ENCODE results near the gene CDC40.
"Not testable (repeated sequence)": the region's sequence is repeated elsewhere in the genome, so short reads cannot be mapped to it uniquely, and the experiment has no call there.

The CDC40 gene

DNA sequence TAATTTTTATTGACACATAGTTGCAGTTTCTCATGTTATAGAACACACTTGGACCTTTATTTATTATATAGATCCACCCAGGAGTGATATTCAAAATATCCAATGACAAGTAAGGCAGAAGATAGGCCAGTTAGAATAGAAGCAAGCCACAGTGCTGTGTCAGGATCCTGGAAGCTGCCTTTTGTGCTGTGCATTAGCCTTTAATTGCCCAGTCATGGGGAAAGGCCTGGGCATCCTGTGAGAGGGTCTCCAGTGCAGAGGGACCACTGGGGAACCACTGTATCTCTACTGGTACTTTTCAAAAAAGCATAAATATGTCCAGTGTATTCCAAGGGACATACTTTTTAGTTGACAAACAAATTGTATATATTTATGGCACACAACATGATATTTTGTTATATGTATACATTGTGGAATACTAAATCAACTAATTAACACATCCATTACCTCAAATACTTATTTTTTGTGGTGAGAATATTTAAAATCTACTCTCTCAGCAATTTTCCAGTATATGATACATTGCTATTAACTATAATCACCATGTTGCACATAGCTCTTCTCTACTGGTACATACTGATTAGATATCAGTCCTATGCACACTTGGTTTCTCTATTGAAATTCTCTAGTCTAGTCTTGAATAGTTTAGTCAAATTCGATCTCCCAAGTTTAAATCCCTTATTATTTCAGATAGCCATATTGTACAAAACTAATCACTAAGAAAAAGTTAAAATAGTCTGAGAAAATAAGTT, 59.5 kb downstream of the CDC40 start:
- Histone ChIP-seq H3K9me3 (ENCODE audit: insufficient read depth, low read depth, low read length) (no peaks in the 10 kb centered on the region), H3K27me3 (ENCODE audit: insufficient read depth, low read length) (no peaks in the 10 kb centered on the region), H3K9ac (ENCODE audit: low read depth, low read length) (no peak overlapping the region), H3K4me3 (ENCODE audit: low read length) (no peak overlapping the region), H3K4me1 (ENCODE audit: insufficient read depth, low read length) (no peaks in the 10 kb centered on the region), H3K27ac (ENCODE audit: low read depth, low read length) (no peak overlapping the region), H3K36me3 (ENCODE audit: insufficient read depth, low read length) (no peaks in the 10 kb centered on the region)
- 71% methylated on average over 1 of the region's 1 CpG for WGBS

GRCh38 chr6:110244621-110245020, 64.4 kb downstream of the CDC40 start:
- not testable (repeated sequence) for H3K9ac ChIP-seq (ENCODE audit: low read depth, low read length); H3K9me3 ChIP-seq (ENCODE audit: insufficient read depth, low read depth, low read length); H3K4me1 ChIP-seq (ENCODE audit: insufficient read depth, low read length); H3K27ac ChIP-seq (ENCODE audit: low read depth, low read length); H3K36me3 ChIP-seq (ENCODE audit: insufficient read depth, low read length); H3K4me3 ChIP-seq (ENCODE audit: low read length); H3K27me3 ChIP-seq (ENCODE audit: insufficient read depth, low read length)
- WGBS, result 100% methylated on average over 2 of the region's 3 CpGs

- WGBS, result 75% methylated on average over 1 of the region's 3 CpGs
- Histone ChIP-seq H3K9me3 (ENCODE audit: insufficient read depth, low read depth, low read length) (no peaks in the 10 kb centered on the region), H3K27ac (ENCODE audit: low read depth, low read length) (no peak overlapping the region), H3K9ac (ENCODE audit: low read depth, low read length) (no peak overlapping the region), H3K27me3 (ENCODE audit: insufficient read depth, low read length) (no peaks in the 10 kb centered on the region), H3K4me1 (ENCODE audit: insufficient read depth, low read length) (no peaks in the 10 kb centered on the region), H3K36me3 (ENCODE audit: insufficient read depth, low read length) (no peaks in the 10 kb centered on the region), H3K4me3 (ENCODE audit: low read length) (no peak overlapping the region)
Observed at GRCh38 chr6:110246378-110246777, 66.2 kb downstream of the CDC40 start.

DNA sequence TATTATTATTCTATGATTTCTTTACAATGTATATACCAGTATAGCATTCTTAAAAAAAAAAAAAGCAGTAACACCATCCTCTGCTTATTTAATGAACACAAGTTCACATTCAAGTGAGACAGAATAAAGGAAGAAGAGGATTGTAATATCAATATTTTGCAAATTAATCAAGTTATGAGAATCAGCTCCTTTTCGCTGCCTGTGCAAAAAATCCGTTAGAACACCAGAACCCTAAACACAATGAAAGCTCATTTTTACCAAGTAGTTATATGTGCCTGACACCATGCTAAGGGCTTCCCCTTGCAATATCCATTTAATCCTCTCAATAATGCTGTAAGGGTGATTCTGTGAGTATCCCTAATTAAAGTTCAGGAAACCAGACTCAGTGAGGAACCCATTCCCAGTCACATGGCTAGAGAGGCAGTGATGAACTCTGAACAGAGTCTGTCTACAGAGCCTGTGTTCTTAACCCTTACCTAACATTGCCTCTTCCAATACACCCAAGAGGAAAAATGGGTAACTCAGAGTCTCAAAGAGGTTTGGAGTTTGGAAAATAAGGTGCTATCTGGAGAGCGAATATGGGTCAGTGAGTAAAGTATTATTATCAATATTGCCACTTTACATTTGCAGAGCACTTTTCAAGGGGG, 66.8 kb downstream of the CDC40 start:
- WGBS, result 95% methylated on average over 2 of the region's 3 CpGs
- Histone ChIP-seq H3K27ac (ENCODE audit: low read depth, low read length) (no peak overlapping the region), H3K4me1 (ENCODE audit: insufficient read depth, low read length) (no peaks in the 10 kb centered on the region), H3K9ac (ENCODE audit: low read depth, low read length) (no peak overlapping the region), H3K4me3 (ENCODE audit: low read length) (no peak overlapping the region), H3K27me3 (ENCODE audit: insufficient read depth, low read length) (no peaks in the 10 kb centered on the region), H3K36me3 (ENCODE audit: insufficient read depth, low read length) (no peaks in the 10 kb centered on the region), H3K9me3 (ENCODE audit: insufficient read depth, low read depth, low read length) (no peaks in the 10 kb centered on the region)

DNA sequence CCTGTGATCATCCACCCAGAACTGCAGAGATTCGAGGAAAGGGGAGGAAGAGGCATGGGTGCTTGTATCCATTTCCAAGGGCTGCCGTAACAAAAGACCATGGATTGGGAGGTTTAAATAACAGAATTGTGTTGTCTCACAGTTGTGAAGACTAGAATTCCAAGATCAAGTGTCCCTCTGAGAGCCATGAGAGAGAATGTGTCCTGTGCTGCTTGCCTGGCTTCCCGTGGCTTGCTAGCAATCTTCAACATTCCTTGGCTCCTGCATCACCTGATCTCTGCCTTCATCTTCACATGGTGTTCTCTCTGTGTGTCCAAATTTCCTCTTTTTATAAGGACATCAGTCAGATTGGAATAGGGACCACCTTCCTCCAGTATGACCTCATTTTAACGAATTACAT, 69.8 kb downstream of the CDC40 start:
- Histone ChIP-seq H3K27ac (ENCODE audit: low read depth, low read length) (no peak overlapping the region), H3K9me3 (ENCODE audit: insufficient read depth, low read depth, low read length) (no peaks in the 10 kb centered on the region), H3K9ac (ENCODE audit: low read depth, low read length) (no peak overlapping the region), H3K4me3 (ENCODE audit: low read length) (no peak overlapping the region), H3K36me3 (ENCODE audit: insufficient read depth, low read length) (no peaks in the 10 kb centered on the region), H3K4me1 (ENCODE audit: insufficient read depth, low read length) (no peaks in the 10 kb centered on the region), H3K27me3 (ENCODE audit: insufficient read depth, low read length) (no peaks in the 10 kb centered on the region)
- WGBS, result 86% methylated on average over 3 of the region's 4 CpGs

GRCh38 chr6:110250838-110251237, 70.6 kb downstream of the CDC40 start:
- Histone ChIP-seq H3K27ac (ENCODE audit: low read depth, low read length) (no peak overlapping the region), H3K9ac (ENCODE audit: low read depth, low read length) (no peak overlapping the region), H3K9me3 (ENCODE audit: insufficient read depth, low read depth, low read length) (no peaks in the 10 kb centered on the region), H3K27me3 (ENCODE audit: insufficient read depth, low read length) (no peaks in the 10 kb centered on the region), H3K4me3 (ENCODE audit: low read length) (no peak overlapping the region), H3K4me1 (ENCODE audit: insufficient read depth, low read length) (no peaks in the 10 kb centered on the region), H3K36me3 (ENCODE audit: insufficient read depth, low read length) (no peaks in the 10 kb centered on the region)
- WGBS, result 76% methylated on average over 5 of the region's 5 CpGs

DNA sequence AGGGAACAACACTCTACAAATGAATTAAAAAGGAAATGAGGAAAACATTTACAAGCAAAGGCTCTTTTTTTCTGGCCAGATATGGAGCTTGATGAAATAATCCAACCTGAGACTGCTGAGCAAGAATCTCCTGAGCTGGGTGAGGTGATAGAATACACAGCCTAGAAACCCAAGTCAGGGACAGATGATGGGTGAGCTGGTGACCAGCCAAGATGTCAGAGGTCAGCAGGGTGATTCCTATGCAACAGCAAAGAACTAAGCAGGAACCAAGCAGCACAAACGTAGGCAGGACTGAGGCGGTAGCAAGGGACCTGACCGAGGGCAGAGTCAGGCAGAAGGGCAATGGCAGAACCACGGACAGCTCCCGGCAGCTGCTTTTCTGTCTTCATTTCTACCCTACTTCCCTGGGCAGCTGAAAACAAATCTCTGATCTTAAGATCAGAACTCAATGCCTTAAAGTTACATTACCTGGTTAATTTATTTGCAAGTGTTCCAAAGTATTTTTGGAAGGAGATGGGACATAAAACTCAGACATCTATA, 75.1 kb downstream of the CDC40 start:
- peaks cover 6% of the 10 kb centered on the region for H3K9me3 ChIP-seq (ENCODE audit: insufficient read depth, low read depth, low read length)
- no peaks in the 10 kb centered on the region for H3K4me1 ChIP-seq (ENCODE audit: insufficient read depth, low read length)
- H3K36me3 ChIP-seq (ENCODE audit: insufficient read depth, low read length), result no peaks in the 10 kb centered on the region
- H3K4me3 ChIP-seq (ENCODE audit: low read length), result no peak overlapping the region
- WGBS, result 17% methylated on average over 5 of the region's 5 CpGs
- no peak overlapping the region for H3K27ac ChIP-seq (ENCODE audit: low read depth, low read length)
- no peak overlapping the region for H3K9ac ChIP-seq (ENCODE audit: low read depth, low read length)
- H3K27me3 ChIP-seq (ENCODE audit: insufficient read depth, low read length), result no peaks in the 10 kb centered on the region

GRCh38 chr6:110256366-110256765, 76.1 kb downstream of the CDC40 start:
- H3K27me3 ChIP-seq (ENCODE audit: insufficient read depth, low read length), result no peaks in the 10 kb centered on the region
- no peaks in the 10 kb centered on the region for H3K4me1 ChIP-seq (ENCODE audit: insufficient read depth, low read length)
- H3K27ac ChIP-seq (ENCODE audit: low read depth, low read length), result no peak overlapping the region
- no peak overlapping the region for H3K4me3 ChIP-seq (ENCODE audit: low read length)
- peaks cover 6% of the 10 kb centered on the region for H3K9me3 ChIP-seq (ENCODE audit: insufficient read depth, low read depth, low read length)
- WGBS, result 84% methylated on average over 2 of the region's 2 CpGs
- H3K9ac ChIP-seq (ENCODE audit: low read depth, low read length), result no peak overlapping the region
- no peaks in the 10 kb centered on the region for H3K36me3 ChIP-seq (ENCODE audit: insufficient read depth, low read length)

DNA sequence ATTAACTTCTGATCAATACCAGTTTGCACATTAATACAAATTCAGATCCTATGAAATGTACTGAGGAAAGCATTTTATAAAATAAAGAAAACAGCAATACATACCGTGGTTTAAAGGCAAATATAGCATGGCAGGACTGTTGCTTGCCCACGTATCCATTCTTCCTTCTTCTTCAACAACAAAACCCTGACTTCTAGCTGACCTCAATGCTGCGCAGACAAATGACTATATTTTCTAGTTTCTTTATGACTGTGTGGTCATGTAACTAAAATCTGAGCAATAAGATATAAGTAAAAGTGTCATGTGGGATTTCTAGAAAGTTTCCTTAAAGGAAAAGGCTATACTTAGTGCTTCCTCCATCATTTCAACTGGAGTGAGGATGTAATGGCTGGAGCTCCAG, 85.0 kb downstream of the CDC40 start:
- H3K9ac ChIP-seq (ENCODE audit: low read depth, low read length), result no peak overlapping the region
- WGBS, result 97% methylated on average over 3 of the region's 3 CpGs
- peaks cover 12% of the 10 kb centered on the region for H3K4me1 ChIP-seq (ENCODE audit: insufficient read depth, low read length)
- no peaks in the 10 kb centered on the region; the same call in 1 of the 2 replicates for H3K9me3 ChIP-seq (ENCODE audit: insufficient read depth, low read depth, low read length)
- H3K27ac ChIP-seq (ENCODE audit: low read depth, low read length), result no peak overlapping the region
- no peak overlapping the region for H3K4me3 ChIP-seq (ENCODE audit: low read length)
- H3K27me3 ChIP-seq (ENCODE audit: insufficient read depth, low read length), result no peaks in the 10 kb centered on the region
- no peaks in the 10 kb centered on the region for H3K36me3 ChIP-seq (ENCODE audit: insufficient read depth, low read length)

DNA sequence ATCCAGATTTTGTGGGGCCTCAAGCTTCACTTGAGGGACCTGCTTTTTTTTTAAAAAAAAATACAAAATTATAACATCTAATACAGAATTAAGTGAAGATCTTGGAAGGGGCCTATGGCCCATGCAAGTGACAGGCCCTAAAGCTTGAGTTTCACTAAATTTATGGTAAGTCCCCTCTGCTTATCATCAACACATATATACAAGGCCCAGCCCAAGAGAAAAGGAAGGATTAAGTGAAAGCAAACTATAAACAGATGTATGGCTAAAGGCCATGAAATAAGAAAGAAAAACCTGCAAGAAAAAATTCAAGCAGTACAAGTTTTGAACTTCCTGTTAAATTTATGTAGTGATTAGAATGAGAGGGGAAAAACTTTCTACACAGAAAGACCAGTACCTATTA, 86.8 kb downstream of the CDC40 start:
- H3K9ac ChIP-seq (ENCODE audit: low read depth, low read length), result no peak overlapping the region
- H3K27me3 ChIP-seq (ENCODE audit: insufficient read depth, low read length), result no peaks in the 10 kb centered on the region
- peaks cover 16% of the 10 kb centered on the region for H3K4me1 ChIP-seq (ENCODE audit: insufficient read depth, low read length)
- no peak overlapping the region for H3K4me3 ChIP-seq (ENCODE audit: low read length)
- H3K36me3 ChIP-seq (ENCODE audit: insufficient read depth, low read length), result no peaks in the 10 kb centered on the region
- no peaks in the 10 kb centered on the region; the same call in 1 of the 2 replicates for H3K9me3 ChIP-seq (ENCODE audit: insufficient read depth, low read depth, low read length)
- H3K27ac ChIP-seq (ENCODE audit: low read depth, low read length), result no peak overlapping the region

DNA sequence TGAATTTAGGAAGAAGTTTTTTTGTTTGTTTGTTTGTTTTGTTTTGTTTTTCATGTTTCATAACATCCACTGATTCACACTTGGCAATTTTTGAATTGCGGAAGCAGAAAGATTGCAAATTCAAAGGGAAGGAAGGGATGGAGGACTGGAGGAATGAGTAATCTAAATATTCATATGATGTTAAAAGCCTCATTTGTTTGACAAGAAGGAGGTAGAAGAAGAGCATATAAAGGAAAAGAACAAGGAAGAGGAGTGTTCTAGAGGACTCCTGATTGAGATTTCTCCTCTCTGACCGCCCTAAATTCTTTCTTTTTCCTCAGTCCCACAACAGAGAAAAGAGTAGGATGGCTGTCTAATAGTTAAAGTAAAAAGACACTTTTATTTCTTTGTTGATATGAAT, 89.4 kb downstream of the CDC40 start:
- peak overlapping the region; percentile 87 for H3K27ac ChIP-seq (ENCODE audit: low read depth, low read length)
- H3K4me1 ChIP-seq (ENCODE audit: insufficient read depth, low read length), result peaks cover 16% of the 10 kb centered on the region
- no peaks in the 10 kb centered on the region for H3K36me3 ChIP-seq (ENCODE audit: insufficient read depth, low read length)
- WGBS, result 79% methylated on average over 1 of the region's 2 CpGs
- H3K9me3 ChIP-seq (ENCODE audit: insufficient read depth, low read depth, low read length), result no peaks in the 10 kb centered on the region; the same call in 1 of the 2 replicates
- no peaks in the 10 kb centered on the region for H3K27me3 ChIP-seq (ENCODE audit: insufficient read depth, low read length)
- peak overlapping the region; percentile 65 for H3K9ac ChIP-seq (ENCODE audit: low read depth, low read length)
- 0 out of 2 replicates have a peak overlapping the region, but pooled peaks have one; percentile 29 for H3K4me3 ChIP-seq (ENCODE audit: low read length)

Data from HUES64 (cell line).